GM18858 (cell line): Measurements from ENCODE around the gene TCEA3.
"Not testable (repeated sequence)": the region's sequence is repeated elsewhere in the genome, so short reads cannot be mapped to it uniquely, and the experiment has no call there.

Experiments
- ATAC-seq: cut with Tn5 transposase; IDR thresholded peaks from one replicate; pipeline ENCODE4 v1.9.1; 2021; ENCODE audit not compliant: unreplicated experiment

TCEA3 gene

DNA sequence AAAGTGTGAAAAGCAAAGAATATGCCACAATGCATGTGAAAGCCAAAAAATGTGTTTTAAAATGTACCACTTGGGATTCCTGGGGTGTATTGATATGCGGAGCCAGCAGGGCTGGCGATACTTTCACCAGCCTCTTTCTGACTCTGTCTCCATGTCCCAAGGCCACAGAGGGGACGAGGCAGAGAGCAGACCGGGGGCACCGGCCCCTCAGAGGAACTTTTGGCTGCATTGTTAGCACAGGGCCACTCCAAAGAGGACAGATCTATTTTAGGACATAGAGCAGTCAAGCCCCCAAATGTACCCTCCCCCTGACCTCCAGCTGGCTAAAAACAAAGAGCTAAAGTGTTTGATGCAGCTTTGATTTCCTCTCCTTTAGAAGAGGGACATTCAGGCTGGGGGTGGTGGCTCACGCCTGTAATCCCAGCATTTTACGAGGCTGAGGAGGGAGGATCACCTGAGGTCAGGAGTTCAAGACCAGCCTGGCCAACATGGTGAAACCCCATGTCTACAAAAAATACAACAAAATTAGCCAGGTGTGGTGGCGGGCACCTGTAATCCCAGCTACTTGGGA, 29.3 kb downstream of the TCEA3 start:
- no peak for ATAC-seq

GRCh38 chr1:23394684-23395083, 29.9 kb downstream of the TCEA3 start:
- ATAC-seq = no peak

GRCh38 chr1:23394181-23394580, 30.4 kb downstream of the TCEA3 start:
- no peak for ATAC-seq

DNA sequence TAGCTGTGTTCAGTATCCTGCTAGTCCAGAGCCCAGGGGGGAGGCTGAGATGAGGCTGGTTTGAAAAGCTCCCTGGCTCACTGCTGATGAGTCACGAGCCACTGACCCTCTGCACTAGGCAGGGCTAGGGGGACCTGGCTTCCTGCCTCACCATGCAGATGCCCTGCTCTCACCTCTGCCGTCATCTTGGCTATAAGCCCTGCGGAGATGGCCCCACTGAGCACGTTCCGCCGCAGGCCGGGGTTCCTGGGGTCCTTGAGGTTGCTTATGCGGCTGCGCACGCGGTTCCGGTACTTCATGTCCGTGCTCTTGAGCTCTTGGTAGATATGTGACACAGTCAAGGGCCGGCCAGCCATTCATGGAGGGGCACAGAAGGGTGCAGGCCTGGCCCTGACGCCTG, 30.8 kb downstream of the TCEA3 start:
- ATAC-seq = no peak

DNA sequence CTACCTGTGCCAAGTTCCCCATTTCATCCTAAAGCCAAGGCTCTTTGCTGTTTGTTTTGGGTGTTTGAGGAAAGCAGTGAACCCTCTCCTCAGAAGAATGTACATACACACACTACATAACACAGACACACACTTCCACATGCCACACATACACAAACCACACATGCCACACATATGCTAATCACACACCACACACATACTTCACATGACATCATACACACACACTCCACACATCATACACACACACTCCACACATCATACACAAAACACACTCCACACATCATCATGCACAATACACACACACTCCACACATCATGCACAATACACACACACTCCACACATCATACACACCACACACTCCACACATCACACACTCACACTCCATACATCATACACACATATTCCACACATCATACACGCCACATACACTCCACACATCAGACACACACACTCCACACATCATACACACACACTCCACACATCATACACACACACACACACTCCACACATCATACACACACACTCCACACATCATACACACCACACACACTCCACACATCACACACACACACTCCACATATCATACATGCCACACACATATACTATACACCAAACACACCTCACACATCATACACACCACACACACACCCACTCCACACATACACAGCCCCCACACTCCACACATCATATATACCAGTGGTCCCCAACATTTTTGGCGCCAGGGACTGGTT, 32.3 kb downstream of the TCEA3 start:
- no peak for ATAC-seq

DNA sequence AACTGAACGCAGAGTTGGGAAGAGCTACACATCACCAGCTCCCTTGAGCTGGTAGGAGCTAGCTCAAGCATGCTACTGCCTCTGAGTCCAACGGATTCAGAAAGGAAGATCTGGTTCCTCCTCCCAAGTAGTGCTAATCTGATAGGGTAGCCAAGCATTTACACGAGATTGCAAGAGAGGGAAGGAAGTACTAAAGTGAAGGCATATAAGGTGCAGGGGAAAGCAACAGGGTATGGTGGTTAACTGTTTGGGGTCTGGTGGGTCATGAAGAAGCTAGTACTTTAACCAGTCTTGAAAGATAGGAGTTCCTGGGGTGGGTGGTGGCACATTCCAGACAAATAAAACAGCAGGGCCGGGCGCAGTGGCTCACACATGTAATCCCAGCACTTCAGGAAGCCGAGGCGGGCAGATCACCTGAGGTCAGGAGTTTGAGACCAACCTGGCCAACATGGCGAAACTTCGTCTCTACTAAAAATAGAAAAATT, 34.7 kb downstream of the TCEA3 start:
- no peak for ATAC-seq

- ATAC-seq = no peak
Observed at GRCh38 chr1:23387494-23387893, 37.1 kb downstream of the TCEA3 start.

DNA sequence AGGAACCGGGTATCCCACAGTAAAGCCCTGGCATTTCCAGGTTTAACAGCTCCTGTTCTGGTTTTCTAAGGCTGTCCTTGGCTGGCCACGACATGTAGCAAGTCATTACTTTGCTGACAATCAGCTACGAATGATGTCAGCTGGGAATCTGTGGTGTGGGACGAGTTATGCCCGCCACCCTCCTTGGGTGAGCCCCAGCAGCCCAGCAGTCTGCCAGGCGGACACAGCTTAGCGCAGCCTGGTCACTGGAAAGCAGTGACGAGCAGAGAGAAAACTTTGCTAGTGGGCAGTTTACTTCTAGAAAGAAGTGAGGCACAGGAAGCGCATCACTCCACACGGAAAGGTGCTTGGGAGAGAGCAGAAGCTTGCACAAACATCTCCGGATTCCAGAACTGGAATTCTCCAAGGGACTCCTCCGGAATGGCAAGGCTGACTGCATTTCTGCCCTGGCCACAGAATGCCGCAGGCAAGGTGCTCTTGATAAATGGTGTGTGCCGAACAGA, 39.4 kb downstream of the TCEA3 start:
- ATAC-seq = no peak

DNA sequence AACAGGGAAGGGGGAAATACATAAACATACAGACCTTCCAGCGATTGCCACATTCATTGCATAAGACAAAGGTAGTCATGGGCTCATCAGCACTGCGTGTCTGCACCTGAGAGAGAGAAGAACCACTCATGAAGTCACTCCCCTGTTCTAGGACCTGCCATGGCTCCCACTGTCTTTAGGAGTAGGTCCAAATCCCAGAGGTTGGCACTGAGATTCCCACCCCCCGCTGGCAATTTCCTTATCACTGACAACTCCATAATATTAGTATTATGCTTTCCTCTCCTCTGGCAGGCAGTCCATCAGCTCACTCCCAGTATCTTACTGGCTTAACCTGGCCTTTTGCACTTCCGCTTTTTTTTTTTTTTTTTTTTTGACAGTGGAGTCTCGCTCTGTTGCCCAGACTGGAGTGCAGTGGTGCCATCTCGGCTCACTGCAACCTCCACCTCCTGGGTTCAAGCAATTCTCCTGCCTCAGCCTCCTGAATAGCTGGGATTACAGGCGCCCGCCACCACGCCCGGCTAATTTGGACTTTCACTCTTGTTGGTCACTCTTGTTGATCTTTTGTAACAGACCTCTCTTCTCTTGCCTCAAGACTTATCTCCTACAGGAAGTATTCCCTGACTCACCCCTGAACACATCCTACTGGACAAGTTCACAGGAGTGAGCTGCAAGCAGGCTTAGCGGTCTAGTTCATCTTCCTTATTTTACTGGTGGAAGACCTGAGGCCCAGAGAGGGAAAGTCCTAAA, 40.1 kb downstream of the TCEA3 start:
- no peak for ATAC-seq

- no peak for ATAC-seq
Observed at GRCh38 chr1:23383577-23384311, 40.8 kb downstream of the TCEA3 start.

DNA sequence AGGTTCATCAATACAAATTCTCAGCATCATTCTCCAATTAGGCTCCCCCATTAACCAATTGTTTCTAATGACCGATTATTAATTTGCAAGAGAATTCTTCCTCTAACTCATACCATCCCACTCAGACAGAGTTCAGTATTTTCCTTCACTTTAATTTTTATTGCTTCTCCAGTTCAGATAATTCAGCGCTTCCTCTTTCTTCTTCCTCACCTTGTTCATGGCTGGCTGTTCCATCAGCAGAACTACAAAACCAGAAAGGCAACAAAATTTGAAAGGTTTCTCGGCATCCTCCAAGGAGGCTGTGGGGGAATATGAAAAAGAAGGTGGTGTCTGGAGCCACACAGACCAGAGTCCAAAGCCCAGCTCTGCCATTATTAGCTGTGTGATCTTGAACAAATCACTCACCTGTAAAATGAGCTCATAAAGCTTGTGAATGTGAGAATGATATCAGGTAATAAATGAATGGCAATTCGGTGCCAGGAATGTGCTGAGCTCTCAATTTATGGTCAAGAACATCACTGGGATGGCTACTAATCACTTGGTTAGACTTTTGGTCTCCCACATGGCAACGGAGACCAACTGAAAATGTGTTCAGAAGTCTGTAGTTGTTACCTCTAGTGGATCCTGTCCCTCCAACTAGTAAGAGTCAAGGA, 43.2 kb downstream of the TCEA3 start:
- no peak for ATAC-seq

GRCh38 chr1:23380719-23381118, 43.8 kb downstream of the TCEA3 start:
- ATAC-seq = no peak

DNA sequence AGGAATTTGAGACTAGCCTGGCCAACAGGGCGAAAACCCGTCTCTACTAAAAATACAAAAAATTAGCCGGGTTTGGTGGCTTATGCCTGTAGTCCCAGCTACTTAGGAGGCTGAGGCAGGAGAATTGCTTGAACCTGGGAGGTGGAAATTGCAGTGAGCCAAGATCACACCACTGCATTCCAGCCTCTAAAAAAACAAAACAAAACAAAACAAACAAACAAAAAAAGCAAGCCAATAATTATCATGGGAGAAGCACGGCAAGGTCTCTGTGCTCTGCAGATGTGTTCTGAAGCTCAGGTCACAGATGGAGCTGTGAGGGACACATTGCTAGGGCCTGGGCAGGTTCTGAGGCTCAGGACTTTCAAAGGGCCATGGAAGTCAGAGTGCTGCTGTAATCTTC, 44.3 kb downstream of the TCEA3 start:
- ATAC-seq = not testable (repeated sequence)

GRCh38 chr1:23376890-23377811, 47.4 kb downstream of the TCEA3 start:
- ATAC-seq = no peak

GRCh38 chr1:23374079-23374735, 50.3 kb downstream of the TCEA3 start:
- not testable (repeated sequence) for ATAC-seq

- no peak for ATAC-seq
Observed at GRCh38 chr1:23371987-23372880, 52.3 kb downstream of the TCEA3 start.

DNA sequence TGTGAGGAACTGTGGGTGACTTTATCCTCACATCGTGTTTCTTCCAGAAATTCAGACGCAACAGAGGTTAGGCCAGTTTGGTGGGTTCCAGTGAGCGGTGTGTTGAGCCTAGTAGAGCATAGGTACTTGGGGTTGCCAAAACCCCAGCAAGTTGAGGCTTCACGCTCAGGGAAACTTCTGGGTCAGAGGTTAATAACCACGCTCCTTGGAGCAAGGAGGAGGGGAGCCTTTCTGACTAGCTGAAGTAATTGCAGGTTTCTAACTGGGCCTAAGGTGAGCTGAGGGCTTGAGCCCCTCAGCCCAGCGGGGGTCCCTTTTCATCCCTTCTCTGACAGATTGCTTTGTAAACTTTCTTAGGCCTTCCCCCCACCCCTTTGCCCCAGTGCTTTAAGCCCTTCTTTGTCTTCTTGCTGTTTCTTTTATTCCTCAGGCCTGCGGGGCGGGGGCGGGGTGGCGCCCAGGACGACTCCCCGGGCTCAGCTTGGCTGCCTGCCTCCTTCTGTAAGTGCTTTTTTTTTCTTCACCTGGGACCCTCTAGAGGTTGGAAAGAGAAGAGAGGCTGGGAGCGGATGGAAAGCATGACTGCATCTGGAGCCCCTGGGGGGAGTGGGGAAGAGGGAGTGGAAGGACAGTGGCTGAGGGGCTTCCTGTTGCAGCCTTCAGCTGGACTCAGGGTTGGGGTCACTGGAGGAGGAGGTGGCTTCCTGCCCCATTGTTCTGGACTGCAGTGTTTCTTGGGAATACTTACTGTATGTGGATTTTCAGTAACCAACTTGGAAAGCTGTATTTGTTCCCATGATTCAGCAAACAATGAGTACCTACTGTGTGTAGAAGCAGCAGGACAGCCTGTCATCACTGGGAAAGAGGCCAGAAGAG, 53.6 kb downstream of the TCEA3 start:
- no peak for ATAC-seq
